GM12878 (cell line): Measurements from ENCODE around the gene MYOZ2. TPM values are rescaled to one million over a fixed set of nuclear protein-coding genes. Genes with fewer than 3 reads are reported as not detected.

Source experiments
- ATAC-seq: fragments of 200-7000 bp; cut with Tn5 transposase; 3 replicates; pipeline ENCODE4 v1.9.1; 2020; ENCODE audit warnings: mild to moderate bottlenecking, moderate library complexity
- BruUV-seq: library from RNA; stranded (reverse); fragments of 400-500 nt; replicated peaks from 2 replicates; lab custom pipeline; 2021; lab: Mats Ljungman, UMichigan
- CTCF ChIA-PET: fragments of 300-600 bp; sonication (Branson Sonifier 250); formaldehyde crosslinking; extraction: SDS; loops from one replicate; lab custom pipeline; 2021; ENCODE audit warnings: inconsistent platforms; lab: Yijun Ruan, JAX
- POLR2A ChIA-PET: fragments of 350-600 bp; formaldehyde crosslinking; extraction: SDS; loops from one replicate; lab custom pipeline; 2021; ENCODE audit warnings: inconsistent platforms; lab: Charles Lee
- RAD21 ChIA-PET: fragments of 300-600 bp; sonication (Branson Sonifier 250); formaldehyde crosslinking; loops from one replicate; lab custom pipeline; 2023; ENCODE audit warnings: antibody characterized with exemption; ENCODE audit not compliant: unreplicated experiment; lab: Charles Lee
- SMC1A ChIA-PET: fragments of 300-600 bp; sonication (Branson Sonifier 250); formaldehyde crosslinking; loops from one replicate; lab custom pipeline; 2023; ENCODE audit not compliant: unreplicated experiment, uncharacterized antibody; lab: Charles Lee
- DNase-seq: peaks from one replicate; pipeline ENCODE4 v3.0.0-alpha.2; 2011; ENCODE audit warnings: low read depth, low spot score
- FAIRE-seq: peaks from 3 replicates; lab custom pipeline; 2011; peaks lifted over from hg19 to GRCh38; lab: Jason Lieb, UNC
- H2AFZ ChIP-seq: 2 replicates; pipeline ENCODE4 v1.6.0; 2011; ENCODE audit warnings: low read depth, low read length, control low read depth; ENCODE audit not compliant: control insufficient read depth
- H3K27ac ChIP-seq: 2 replicates; pipeline ENCODE4 v1.5.1; 2011; ENCODE audit warnings: control low read depth; ENCODE audit not compliant: control insufficient read depth, insufficient read depth
- H3K27me3 ChIP-seq, 2 experiments: replicated peaks in 1 of 2; 2 replicates each; pipeline versions ENCODE4 v1.6.0 to v1.6.1; 2011; ENCODE audit warnings: low read length in 1 of 2; ENCODE audit not compliant: control insufficient read depth in 2 of 2, insufficient read depth in 2 of 2
- H3K36me3 ChIP-seq, 2 experiments: 2 replicates each; pipeline ENCODE4 v1.5.1; 2011; ENCODE audit warnings: low read length in 1 of 2; ENCODE audit not compliant: control insufficient read depth in 2 of 2, insufficient read depth in 2 of 2
- H3K4me1 ChIP-seq: 2 replicates; pipeline ENCODE4 v1.6.1; 2011; ENCODE audit warnings: mild to moderate bottlenecking, low read length, moderate library complexity, mixed read lengths; ENCODE audit not compliant: control insufficient read depth, insufficient read depth
- H3K4me2 ChIP-seq: 2 replicates; pipeline ENCODE4 v1.6.0; 2011; ENCODE audit warnings: control low read depth; ENCODE audit not compliant: control insufficient read depth, insufficient read depth
- H3K4me3 ChIP-seq: fragments of 200-600 bp; sonication (generic); 2 replicates; pipeline ENCODE4 v1.5.1; 2016
- H3K79me2 ChIP-seq: 2 replicates; pipeline ENCODE4 v1.6.0; 2011; ENCODE audit warnings: low read length; ENCODE audit not compliant: control insufficient read depth, insufficient read depth
- H3K9ac ChIP-seq: 2 replicates; pipeline ENCODE4 v1.8.0; 2011; ENCODE audit warnings: low read length, control low read depth, mixed read lengths; ENCODE audit not compliant: control insufficient read depth, insufficient read depth
- H3K9me3 ChIP-seq: replicated peaks from 3 replicates; pipeline ENCODE4 v1.5.1; 2011; ENCODE audit warnings: mild to moderate bottlenecking, low read length; ENCODE audit not compliant: control insufficient read depth, insufficient read depth
- H4K20me1 ChIP-seq: 2 replicates; pipeline ENCODE4 v1.6.0; 2011; ENCODE audit not compliant: control insufficient read depth, insufficient read depth
- EED ChIP-seq: sonication (generic); IDR thresholded peaks from 2 replicates; pipeline ENCODE4 v1.6.1; 2016; ENCODE audit warnings: antibody characterized with exemption, low read depth
- EZH2 ChIP-seq: IDR thresholded peaks from 2 replicates; pipeline ENCODE4 v1.6.1; 2012; ENCODE audit warnings: low read depth, mild to moderate bottlenecking, control low read depth, inconsistent platforms, low read length, borderline replicate concordance; ENCODE audit not compliant: control insufficient read depth
- FOS ChIP-seq: IDR thresholded peaks from 3 replicates; pipeline ENCODE4 v1.6.1; 2011; ENCODE audit warnings: borderline replicate concordance; ENCODE audit not compliant: insufficient read length; ENCODE audit errors: extremely low read depth
- KDM1A ChIP-seq: fragments of 200-600 bp; sonication (generic); IDR thresholded peaks from 2 replicates; pipeline ENCODE4 v1.6.1; 2016; ENCODE audit warnings: borderline replicate concordance
- MTA2 ChIP-seq: fragments of 450-650 bp; IDR thresholded peaks from 2 replicates; pipeline ENCODE4 v1.6.1; 2016; ENCODE audit warnings: low read depth, mild to moderate bottlenecking, moderate library complexity
- NRF1 ChIP-seq: conservative IDR thresholded peaks from 2 replicates; pipeline ENCODE4 v1.6.1; 2011; ENCODE audit warnings: mild to moderate bottlenecking, low read depth, low read length, improper control_type of control experiment
- RFX5 ChIP-seq: IDR thresholded peaks from 2 replicates; pipeline ENCODE4 v1.6.1; 2011; ENCODE audit warnings: low read depth, low read length, improper control_type of control experiment
- SKIL ChIP-seq: fragments of 450-650 bp; IDR thresholded peaks from 2 replicates; pipeline ENCODE4 v1.6.1; 2017; ENCODE audit warnings: mild to moderate bottlenecking, low read depth, inconsistent platforms; ENCODE audit not compliant: poor library complexity, severe bottlenecking
- ZNF217 ChIP-seq: fragments of 450-650 bp; IDR thresholded peaks from 2 replicates; pipeline ENCODE4 v1.6.1; 2017; ENCODE audit warnings: antibody characterized with exemption, mild to moderate bottlenecking
- WGBS: methylation state at CpG from one replicate; pipeline ENCODE4 v1.1.6; 2016; ENCODE audit warnings: low lambda C conversion rate; ENCODE audit not compliant: insufficient replicate concordance, insufficient coverage; ENCODE audit errors: missing lambda C conversion rate; 5-methylcytosine and 5-hydroxymethylcytosine counted together
- in situ Hi-C: fragments of 300-500 bp; cut with MboI; formaldehyde crosslinking; loops from 9 replicates; pipeline ENCODE4 v1.14.3; 2018; ENCODE audit warnings: mixed read lengths
- intact Hi-C: fragments of 100-400 bp; cut with micrococcal nuclease; formaldehyde crosslinking; loops from one replicate; pipeline ENCODE4 v1.14.2; 2022; ENCODE audit not compliant: unreplicated experiment
- polyA plus RNA-seq, 11 experiments: library from polyadenylated mRNA; depleted of rRNA in 4 of 11; unstranded in 6 of 11; stranded (reverse) in 5 of 11; fragments of >200 nt; fragmentation: Nextera tagmentation in 4 of 11; fragmentation: Illumina TruSeq in 1 of 11; extraction: Ambion mirVana in 4 of 11; extraction: Trizol in 1 of 11; gene quantifications; 1 replicate in 1 of 11; 2 replicates in 10 of 11; pipeline versions ENCODE4 v1.2.1 to v1.2.3, GENCODE V29; 2011 to 2016; ENCODE audit warnings: inconsistent platforms in 2 of 11, missing spikeins in 2 of 11, low read depth in 1 of 11
- total RNA-seq, 4 experiments: library from RNA; depleted of rRNA in 3 of 4; stranded (reverse); fragments of >200 nt in 3 of 4; fragmentation: Illumina TruSeq in 1 of 4; extraction: Trizol in 1 of 4; gene quantifications; 2 replicates each; pipeline versions ENCODE4 v1.2.1 to v1.2.3, GENCODE V29; 2013 to 2021
- TF ChIP-seq, protein P1 (sequence below): fragments of 450-650 bp; formaldehyde crosslinking; IDR thresholded peaks from 2 replicates; pipeline ENCODE4 v1.5.0; 2022; ENCODE audit warnings: mild to moderate bottlenecking, missing genetic modification characterization

MYOZ2 gene
- total and polyA plus RNA-seq, 10 of the 15 experiments (the other 5 are each of a cell fraction or from before 2014, with no cell fraction given), result not detected

- no peak for TF ChIP-seq RFX5
- no peak for TF ChIP-seq EZH2
- no peak for TF ChIP-seq FOS
- TF ChIP-seq ZNF217, result no peak
- no peak for TF ChIP-seq KDM1A
These were observed 7.5 kb upstream of the MYOZ2 start (continued) for GRCh38 chr4:119128148-119128547.

- H2AFZ ChIP-seq, result no peak overlapping the region
- SMC1A ChIA-PET, result no interaction called here
- no peaks in the 10 kb centered on the region for H3K27me3 ChIP-seq
- H3K4me3 ChIP-seq, result no peak overlapping the region
- DNase-seq (no peak), ATAC-seq (no peak), FAIRE-seq (no peak)
- H3K9ac ChIP-seq, result no peak overlapping the region
- no peaks in the 10 kb centered on the region for H3K79me2 ChIP-seq
- H3K27ac ChIP-seq, result no peak overlapping the region
- no TSS peak for BruUV-seq
- no peaks in the 10 kb centered on the region for H4K20me1 ChIP-seq
- no peak overlapping the region for H3K4me2 ChIP-seq
- RAD21 ChIA-PET, result no interaction called here
- no peaks in the 10 kb centered on the region for H3K9me3 ChIP-seq
- POLR2A ChIA-PET, result no interaction called here
- 37% methylated on average over 4 of the region's 4 CpGs for WGBS
- intact Hi-C loops (no loop called here), in situ Hi-C loops (no loop called here)
- CTCF ChIA-PET, result no interaction called here
- no peaks in the 10 kb centered on the region for H3K4me1 ChIP-seq
- no peaks in the 10 kb centered on the region for H3K36me3 ChIP-seq
- no peak for TF ChIP-seq SKIL
- no peak for TF ChIP-seq EED
- TF ChIP-seq NRF1, result no peak
- no peak for TF ChIP-seq MTA2
- TF ChIP-seq, protein P1, sequence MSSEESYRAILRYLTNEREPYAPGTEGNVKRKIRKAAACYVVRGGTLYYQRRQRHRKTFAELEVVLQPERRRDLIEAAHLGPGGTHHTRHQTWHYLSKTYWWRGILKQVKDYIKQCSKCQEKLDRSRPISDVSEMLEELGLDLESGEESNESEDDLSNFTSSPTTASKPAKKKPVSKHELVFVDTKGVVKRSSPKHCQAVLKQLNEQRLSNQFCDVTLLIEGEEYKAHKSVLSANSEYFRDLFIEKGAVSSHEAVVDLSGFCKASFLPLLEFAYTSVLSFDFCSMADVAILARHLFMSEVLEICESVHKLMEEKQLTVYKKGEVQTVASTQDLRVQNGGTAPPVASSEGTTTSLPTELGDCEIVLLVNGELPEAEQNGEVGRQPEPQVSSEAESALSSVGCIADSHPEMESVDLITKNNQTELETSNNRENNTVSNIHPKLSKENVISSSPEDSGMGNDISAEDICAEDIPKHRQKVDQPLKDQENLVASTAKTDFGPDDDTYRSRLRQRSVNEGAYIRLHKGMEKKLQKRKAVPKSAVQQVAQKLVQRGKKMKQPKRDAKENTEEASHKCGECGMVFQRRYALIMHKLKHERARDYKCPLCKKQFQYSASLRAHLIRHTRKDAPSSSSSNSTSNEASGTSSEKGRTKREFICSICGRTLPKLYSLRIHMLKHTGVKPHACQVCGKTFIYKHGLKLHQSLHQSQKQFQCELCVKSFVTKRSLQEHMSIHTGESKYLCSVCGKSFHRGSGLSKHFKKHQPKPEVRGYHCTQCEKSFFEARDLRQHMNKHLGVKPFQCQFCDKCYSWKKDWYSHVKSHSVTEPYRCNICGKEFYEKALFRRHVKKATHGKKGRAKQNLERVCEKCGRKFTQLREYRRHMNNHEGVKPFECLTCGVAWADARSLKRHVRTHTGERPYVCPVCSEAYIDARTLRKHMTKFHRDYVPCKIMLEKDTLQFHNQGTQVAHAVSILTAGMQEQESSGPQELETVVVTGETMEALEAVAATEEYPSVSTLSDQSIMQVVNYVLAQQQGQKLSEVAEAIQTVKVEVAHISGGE (CRISPR knock-in tag), result no peak
These were observed 5.1 kb upstream of the MYOZ2 start for GRCh38 chr4:119130365-119131065.
